ENCODE measurements around the gene ZHX3.
A peak's percentile ranks its signal among the peaks of the same experiment; 100 is the strongest.
"Not testable (repeated sequence)": the region's sequence is repeated elsewhere in the genome, so short reads cannot be mapped to it uniquely, and the experiment has no call there.

The ZHX3 gene

GRCh38 chr20:41330941-41331340 is 13.4 kb upstream of the ZHX3 start:
- no peak for DNase-seq (ENCODE audit: low spot score)

- DNase-seq (ENCODE audit: low spot score): no peak
These were observed 12.8 kb upstream of the ZHX3 start for GRCh38 chr20:41330343-41330720.

- peak; percentile 37 for DNase-seq (ENCODE audit: low spot score)
These were observed 12.2 kb upstream of the ZHX3 start for GRCh38 chr20:41329435-41330342.

GRCh38 chr20:41327178-41327577 is 9.6 kb upstream of the ZHX3 start:
- DNase-seq (ENCODE audit: low spot score): no peak

- no peak for DNase-seq (ENCODE audit: low spot score)
These were observed 3.4 kb upstream of the ZHX3 start for GRCh38 chr20:41320976-41321375.

GRCh38 chr20:41320441-41320840 is 2.9 kb upstream of the ZHX3 start:
- DNase-seq (ENCODE audit: low spot score): no peak

- no peak for DNase-seq (ENCODE audit: low spot score)
These were observed 729 bp upstream of the ZHX3 start for GRCh38 chr20:41318271-41318649.

GRCh38 chr20:41316602-41317545 is 657 bp downstream of the ZHX3 start:
- DNase-seq (ENCODE audit: low spot score): peak; percentile 88

GRCh38 chr20:41316051-41316450 is 1.5 kb downstream of the ZHX3 start:
- DNase-seq (ENCODE audit: low spot score): no peak

GRCh38 chr20:41314386-41314785 is 3.1 kb downstream of the ZHX3 start:
- no peak for DNase-seq (ENCODE audit: low spot score)

GRCh38 chr20:41312009-41312408 is 5.5 kb downstream of the ZHX3 start:
- DNase-seq (ENCODE audit: low spot score): not testable (repeated sequence)

GRCh38 chr20:41309817-41310216 is 7.7 kb downstream of the ZHX3 start:
- no peak for DNase-seq (ENCODE audit: low spot score)

GRCh38 chr20:41308726-41309413 is 8.7 kb downstream of the ZHX3 start:
- DNase-seq (ENCODE audit: low spot score): no peak

- DNase-seq (ENCODE audit: low spot score): no peak
These were observed 9.2 kb downstream of the ZHX3 start for GRCh38 chr20:41308290-41308711.

GRCh38 chr20:41307021-41307420 is 10.5 kb downstream of the ZHX3 start:
- DNase-seq (ENCODE audit: low spot score): no peak

- DNase-seq (ENCODE audit: low spot score): peak; percentile 51
These were observed 11.3 kb downstream of the ZHX3 start for GRCh38 chr20:41306061-41306727.

GRCh38 chr20:41304424-41305079 is 13.0 kb downstream of the ZHX3 start:
- DNase-seq (ENCODE audit: low spot score): no peak

GRCh38 chr20:41304002-41304401 is 13.5 kb downstream of the ZHX3 start:
- DNase-seq (ENCODE audit: low spot score): no peak

GRCh38 chr20:41300886-41301285 is 16.6 kb downstream of the ZHX3 start:
- DNase-seq (ENCODE audit: low spot score): no peak

GRCh38 chr20:41300383-41300782 is 17.1 kb downstream of the ZHX3 start:
- no peak for DNase-seq (ENCODE audit: low spot score)

GRCh38 chr20:41299899-41300298 is 17.6 kb downstream of the ZHX3 start:
- no peak for DNase-seq (ENCODE audit: low spot score)

Measured in germinal center (tissue), 1 donor.